ENCODE data around the gene USP26.

- TF ChIP-seq CTCF (conservative IDR thresholded peaks at IDR 0.05) (no peak), ZFX (IDR thresholded peaks at IDR 0.05) (no peak)
Observed at GRCh38 chrX:133042260-133042659, 54.6 kb downstream of the USP26 start.

All from C4-2B (cell line).